HG03097 (cell line): ENCODE measurements around the gene ECHDC3.
A peak's percentile ranks its signal among the peaks of the same experiment; 100 is the strongest.

ENCODE experiments used
- ATAC-seq: cut with Tn5 transposase; IDR thresholded peaks from one replicate; pipeline ENCODE4 v1.9.1; 2021; ENCODE audit not compliant: unreplicated experiment, low FRiP score

Gene ECHDC3

GRCh38 chr10:11746883-11747539 is 4.8 kb downstream of the ECHDC3 start:
- no peak for ATAC-seq

DNA sequence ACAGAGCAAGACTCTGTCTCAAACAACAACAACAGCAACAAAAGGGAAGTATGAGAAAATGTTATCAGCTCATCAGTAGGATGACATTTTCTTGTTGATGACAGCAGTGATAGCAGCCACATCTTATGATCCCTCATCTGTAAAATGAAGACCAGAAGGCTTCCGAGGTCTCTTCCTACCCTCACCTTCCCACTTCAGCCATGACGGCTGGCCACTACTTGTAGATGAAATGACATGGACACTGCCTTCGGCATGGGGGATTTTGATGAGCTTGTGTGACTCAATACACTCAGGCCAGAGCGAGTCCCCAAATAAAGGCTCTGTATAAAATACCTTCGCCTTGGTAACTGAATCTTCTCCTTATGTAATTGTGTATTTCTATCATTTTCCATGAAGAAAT is 6.7 kb downstream of the ECHDC3 start:
- ATAC-seq, result no peak

- ATAC-seq, result no peak
Observed at GRCh38 chr10:11750420-11750819, 8.2 kb downstream of the ECHDC3 start.

DNA sequence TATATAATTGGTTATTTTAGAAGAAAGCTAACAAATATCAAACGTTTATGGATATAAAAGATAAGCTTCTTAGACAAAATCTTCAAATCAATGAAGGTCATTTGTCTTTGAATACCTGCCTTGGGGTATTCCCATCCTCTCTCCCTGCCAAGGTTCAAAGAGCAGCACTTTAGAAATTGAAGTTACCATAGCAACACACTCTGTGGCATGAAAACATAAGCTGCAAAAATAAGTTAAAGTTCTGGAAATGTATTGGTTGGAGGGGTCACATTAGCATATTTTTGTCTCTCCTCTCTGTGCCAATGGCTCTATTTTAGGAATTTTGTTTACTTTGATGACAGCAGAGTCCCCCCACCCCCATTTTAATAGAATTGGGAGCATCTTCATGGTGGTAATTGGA is 12.0 kb downstream of the ECHDC3 start:
- no peak for ATAC-seq

GRCh38 chr10:11754620-11755019 is 12.4 kb downstream of the ECHDC3 start:
- no peak for ATAC-seq

- ATAC-seq, result no peak
Observed at GRCh38 chr10:11755512-11756263, 13.5 kb downstream of the ECHDC3 start.

DNA sequence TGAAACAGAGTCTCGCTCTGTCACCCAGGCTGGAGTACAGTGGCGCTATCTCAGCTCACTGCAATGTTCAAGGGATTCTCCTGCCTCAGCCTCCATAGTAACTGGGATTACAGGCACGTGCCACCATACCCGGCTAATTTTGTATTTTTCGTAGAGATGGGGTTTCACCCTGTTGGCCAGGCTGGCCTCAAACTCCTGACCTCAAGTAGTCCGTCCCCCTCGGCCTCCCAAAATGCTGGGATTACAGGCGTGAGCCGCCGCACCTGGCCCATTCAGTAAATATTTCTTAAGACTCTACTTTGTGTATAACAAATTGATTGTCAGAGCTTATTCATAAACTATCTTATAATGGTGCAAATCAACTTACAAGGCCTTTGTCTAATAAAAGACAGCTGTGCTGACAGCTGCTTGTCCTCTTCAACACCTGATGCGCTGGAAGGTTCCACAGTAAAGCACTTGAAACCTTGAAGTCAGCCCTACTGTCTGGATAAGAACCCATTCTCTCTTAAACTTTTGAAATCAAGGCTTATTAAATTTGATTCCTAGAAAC is 14.7 kb downstream of the ECHDC3 start:
- ATAC-seq, result no peak

- ATAC-seq, result no peak
Observed at GRCh38 chr10:11757454-11757820, 15.3 kb downstream of the ECHDC3 start.

DNA sequence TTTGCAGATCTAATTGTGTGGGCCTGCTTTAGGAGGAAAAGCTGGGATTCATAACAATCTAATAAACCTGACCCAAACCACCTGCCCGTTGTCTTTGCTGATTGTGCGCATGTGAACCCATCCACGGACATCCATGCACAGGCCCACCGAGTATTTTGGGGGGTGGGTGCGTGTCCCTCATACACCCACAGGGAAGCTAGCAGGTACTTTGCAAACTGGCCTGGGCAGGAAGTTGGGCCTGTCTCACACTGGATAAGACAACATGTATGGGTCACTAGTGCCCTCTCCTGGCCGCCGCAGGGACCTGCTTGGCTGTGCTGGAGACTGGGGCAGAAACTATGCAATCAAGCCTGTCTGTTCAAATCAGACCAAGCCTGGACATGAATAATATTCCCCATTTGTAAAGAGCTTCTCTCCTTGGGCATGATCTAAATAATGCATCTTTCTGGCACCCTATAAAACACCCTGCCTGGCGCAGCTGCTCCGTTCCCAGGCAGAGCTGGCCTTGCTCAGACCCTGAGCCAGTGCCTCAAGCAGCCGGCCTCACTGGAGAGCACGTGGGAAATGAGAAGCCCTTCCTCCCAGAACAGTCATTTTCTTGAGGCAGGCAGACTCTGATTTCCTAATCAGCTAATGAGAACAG is 15.8 kb downstream of the ECHDC3 start:
- peak; percentile 73 for ATAC-seq

- ATAC-seq, result no peak
Observed at GRCh38 chr10:11758527-11759236, 16.5 kb downstream of the ECHDC3 start.

DNA sequence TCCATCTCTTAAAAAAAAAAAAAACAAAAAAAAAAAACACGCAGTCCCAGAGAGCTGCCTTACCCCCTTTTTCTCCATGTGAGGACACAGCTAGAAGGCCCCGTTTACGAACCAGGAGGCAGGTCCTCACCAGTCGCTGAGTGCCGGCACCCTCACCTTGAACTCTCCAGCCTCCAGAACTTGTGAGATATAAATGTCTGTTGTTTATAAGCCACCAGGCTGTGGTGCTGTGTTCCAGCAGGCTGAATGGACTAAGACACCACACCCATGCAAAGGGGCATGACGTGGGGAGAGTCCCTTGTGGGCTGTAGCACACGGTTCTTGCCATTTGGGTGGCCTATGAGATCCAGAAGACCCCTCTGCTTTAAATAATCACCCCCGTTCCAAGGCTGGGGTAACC is 17.2 kb downstream of the ECHDC3 start:
- ATAC-seq, result no peak

GRCh38 chr10:11760151-11760550 is 18.0 kb downstream of the ECHDC3 start:
- no peak for ATAC-seq

DNA sequence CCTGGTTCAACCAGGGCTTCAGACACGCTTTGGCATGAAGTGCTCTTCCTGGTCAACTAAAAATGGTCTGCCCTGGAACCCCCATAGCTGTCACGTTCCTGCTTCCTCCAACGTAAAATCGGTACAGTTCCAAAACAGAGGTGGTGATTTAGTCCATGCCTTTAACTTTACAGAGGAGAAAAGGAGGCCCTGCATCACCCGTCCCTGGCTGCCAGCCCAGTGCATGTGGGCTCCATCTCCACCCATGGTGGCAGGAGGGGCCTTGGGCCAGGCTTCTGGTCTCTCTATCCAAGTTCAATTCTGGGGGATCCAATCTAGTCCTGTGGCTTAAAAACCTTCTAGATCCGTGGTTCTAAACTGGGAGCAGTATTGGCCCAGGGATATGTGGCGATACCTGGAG is 18.7 kb downstream of the ECHDC3 start:
- ATAC-seq, result no peak

GRCh38 chr10:11761431-11761830 is 19.2 kb downstream of the ECHDC3 start:
- no peak for ATAC-seq

DNA sequence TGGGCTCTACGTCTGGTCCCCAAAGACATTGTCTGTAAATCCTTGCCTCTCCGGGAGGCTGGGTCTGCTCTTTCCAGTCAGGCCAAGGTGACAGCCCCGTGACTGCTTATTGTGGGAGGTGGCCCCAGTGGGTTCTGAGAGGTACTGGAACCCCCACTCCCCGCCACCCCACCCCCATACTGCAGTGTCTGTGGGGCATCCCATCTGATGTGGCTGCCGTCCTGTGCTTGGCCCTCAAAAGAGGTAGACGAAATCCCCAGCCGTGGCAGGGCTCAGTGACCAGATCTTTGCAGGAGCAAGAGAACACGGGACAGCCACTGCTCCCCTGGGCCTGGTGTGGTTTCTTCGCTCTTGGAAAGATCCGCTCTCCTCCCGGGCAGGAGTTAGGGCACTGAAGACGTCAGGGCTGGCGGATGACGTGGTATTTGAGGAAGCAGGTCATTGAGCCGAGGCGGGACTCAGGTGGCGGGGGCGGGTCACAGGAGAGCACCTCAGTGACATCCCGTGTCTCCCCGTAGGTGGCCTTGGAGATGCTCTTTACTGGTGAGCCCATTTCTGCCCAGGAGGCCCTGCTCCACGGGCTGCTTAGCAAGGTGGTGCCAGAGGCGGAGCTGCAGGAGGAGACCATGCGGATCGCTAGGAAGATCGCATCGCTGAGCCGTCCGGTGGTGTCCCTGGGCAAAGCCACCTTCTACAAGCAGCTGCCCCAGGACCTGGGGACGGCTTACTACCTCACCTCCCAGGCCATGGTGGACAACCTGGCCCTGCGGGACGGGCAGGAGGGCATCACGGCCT is 20.7 kb downstream of the ECHDC3 start:
- ATAC-seq, result no peak

- ATAC-seq, result no peak
Observed at GRCh38 chr10:11763501-11763861, 21.3 kb downstream of the ECHDC3 start.

DNA sequence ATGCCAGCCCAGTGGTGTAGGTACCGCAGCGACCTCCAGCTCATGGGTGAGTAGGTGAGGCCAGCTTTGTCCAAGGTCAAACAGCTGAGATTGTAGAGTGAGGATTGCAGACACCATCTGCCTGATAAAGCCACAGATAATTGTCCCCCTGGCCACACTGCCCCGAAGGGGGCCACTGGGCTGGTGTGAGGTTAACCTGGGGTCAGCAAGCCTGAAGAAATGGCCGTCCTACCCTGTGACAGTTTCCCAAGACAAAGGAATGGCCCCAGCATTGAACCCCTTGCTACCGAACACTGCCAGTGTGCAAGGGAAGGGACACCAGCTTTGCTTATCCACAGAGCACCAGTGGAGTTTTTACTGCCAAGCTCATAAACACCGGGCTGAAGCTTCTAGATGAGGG is 23.0 kb downstream of the ECHDC3 start:
- no peak for ATAC-seq

DNA sequence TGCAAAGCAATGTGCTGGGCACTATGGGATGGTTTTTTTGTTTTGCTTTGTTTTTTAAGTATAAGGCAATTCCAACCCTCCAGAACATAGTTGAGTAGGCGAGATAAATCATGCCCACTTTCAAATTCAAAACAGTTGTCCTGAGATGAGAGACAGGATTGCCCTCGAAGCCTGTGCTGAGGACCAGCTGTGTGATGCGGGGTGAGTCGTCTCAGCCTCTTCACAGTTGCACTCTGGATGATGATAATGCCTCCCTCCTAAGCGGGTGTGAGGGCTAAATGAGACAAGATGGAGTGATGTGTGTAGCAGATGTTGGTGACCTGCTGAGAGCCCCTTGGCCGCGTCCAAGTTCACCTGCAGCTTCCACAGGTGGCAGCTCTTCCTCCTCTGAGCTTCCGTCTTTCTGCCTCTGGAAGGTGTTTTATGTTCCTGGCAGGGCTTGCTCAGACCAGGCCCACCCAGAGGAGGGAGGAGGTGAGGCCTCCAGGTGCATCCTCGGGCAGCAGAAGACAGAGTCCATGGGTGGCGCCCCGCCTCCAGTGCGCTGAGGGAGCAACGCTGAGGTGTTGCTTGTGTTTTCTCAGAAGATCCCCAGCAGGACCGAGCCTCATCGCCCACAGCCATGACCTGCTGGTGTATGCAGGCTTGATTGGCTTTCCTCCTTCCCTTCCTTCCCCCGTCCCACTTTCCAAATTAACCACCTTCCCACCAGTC is 30.6 kb downstream of the ECHDC3 start:
- ATAC-seq, result no peak

- ATAC-seq, result no peak
Observed at GRCh38 chr10:11773761-11774441, 31.7 kb downstream of the ECHDC3 start.
